HK-2 (cell line): ENCODE measurements around the gene CCAR1.
A peak's percentile ranks its signal among the peaks of the same experiment; 100 is the strongest.
"Not testable (repeated sequence)": the region's sequence is repeated elsewhere in the genome, so short reads cannot be mapped to it uniquely, and the experiment has no call there.

Source experiments
- DNase-seq: peaks from one replicate; pipeline ENCODE4 v3.0.0-alpha.2; 2018; ENCODE audit not compliant: unreplicated experiment

CCAR1 gene

GRCh38 chr10:68826764-68827591 is 105.9 kb downstream of the CCAR1 start, which contains the start of gene STOX1:
Gene STOX1, plus strand, starts transcription at chr10:68827531. Its CDS starts 93 bp downstream, at chr10:68827624.
- peak; percentile 80 for DNase-seq

DNA sequence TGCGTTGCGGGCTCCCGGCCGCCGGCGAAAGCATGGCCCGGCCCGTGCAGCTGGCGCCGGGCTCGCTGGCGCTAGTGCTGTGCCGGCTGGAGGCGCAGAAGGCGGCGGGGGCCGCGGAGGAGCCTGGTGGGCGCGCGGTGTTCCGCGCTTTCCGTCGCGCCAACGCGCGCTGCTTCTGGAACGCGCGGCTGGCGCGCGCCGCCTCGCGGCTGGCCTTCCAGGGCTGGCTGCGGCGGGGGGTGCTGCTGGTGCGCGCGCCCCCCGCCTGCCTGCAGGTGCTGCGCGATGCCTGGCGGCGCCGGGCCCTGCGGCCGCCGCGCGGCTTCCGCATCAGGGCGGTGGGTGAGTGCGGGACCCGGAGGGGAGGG is 106.5 kb downstream of the CCAR1 start:
- not testable (repeated sequence) for DNase-seq

DNA sequence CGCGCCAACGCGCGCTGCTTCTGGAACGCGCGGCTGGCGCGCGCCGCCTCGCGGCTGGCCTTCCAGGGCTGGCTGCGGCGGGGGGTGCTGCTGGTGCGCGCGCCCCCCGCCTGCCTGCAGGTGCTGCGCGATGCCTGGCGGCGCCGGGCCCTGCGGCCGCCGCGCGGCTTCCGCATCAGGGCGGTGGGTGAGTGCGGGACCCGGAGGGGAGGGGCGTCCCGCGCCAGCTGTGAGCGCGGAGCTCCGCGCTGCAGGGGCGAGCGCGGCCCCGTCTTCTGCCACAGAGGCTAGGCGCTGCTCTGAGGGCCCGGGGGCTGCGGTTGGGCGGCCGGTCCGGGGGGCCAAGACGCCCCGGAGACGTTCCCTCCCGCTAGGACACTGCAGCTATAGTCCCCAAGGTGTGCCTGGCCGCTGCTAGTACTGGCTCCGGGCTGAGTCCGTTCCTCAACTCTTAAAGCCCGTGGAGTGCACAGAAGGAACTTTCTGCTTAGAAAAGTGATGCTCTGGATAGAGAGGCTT is 107.1 kb downstream of the CCAR1 start:
- DNase-seq = not testable (repeated sequence)

- DNase-seq = no peak
These were observed 107.8 kb downstream of the CCAR1 start for GRCh38 chr10:68828833-68829232.

GRCh38 chr10:68829521-68829920 is 108.5 kb downstream of the CCAR1 start:
- no peak for DNase-seq

DNA sequence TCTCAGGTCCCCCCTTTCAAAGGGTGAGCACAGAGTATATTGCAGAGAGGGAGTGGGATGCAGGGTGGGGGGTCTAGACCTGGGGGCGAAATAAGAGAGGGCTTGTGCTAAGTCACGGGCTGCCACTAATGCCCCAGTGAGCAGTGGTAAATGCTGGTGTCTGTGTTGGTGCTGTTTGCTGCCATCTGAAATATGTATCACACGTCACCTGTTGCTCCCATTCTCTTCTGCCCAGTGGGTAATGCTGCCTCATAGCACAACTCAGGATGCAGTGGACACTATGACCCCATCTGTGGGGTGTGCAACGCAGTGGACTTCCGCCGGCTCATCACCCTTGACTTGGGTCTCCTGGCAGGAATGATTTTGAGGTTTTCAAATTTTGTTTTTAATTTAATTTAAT is 108.9 kb downstream of the CCAR1 start:
- no peak for DNase-seq

GRCh38 chr10:68831961-68832455 is 111.0 kb downstream of the CCAR1 start:
- no peak for DNase-seq

DNA sequence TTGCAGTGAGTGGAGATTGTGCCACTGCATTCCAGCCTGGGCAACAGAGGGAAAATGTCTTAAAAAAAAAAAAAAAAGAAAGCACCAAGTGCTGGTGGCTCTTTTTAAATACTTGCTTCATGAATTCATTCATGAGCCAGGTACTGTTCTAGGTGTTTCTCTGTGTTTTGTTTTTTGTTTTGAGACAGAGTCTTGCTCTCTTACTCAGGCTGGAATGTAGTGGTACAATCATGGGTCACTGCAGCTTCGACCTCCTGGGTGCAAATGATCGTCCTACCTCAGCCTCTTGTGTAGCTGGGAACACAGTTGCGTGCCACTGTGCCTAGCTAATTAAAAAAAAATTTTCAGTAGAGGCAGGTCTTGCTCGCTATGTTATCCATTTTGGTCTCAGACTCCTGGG is 111.6 kb downstream of the CCAR1 start:
- no peak for DNase-seq

DNA sequence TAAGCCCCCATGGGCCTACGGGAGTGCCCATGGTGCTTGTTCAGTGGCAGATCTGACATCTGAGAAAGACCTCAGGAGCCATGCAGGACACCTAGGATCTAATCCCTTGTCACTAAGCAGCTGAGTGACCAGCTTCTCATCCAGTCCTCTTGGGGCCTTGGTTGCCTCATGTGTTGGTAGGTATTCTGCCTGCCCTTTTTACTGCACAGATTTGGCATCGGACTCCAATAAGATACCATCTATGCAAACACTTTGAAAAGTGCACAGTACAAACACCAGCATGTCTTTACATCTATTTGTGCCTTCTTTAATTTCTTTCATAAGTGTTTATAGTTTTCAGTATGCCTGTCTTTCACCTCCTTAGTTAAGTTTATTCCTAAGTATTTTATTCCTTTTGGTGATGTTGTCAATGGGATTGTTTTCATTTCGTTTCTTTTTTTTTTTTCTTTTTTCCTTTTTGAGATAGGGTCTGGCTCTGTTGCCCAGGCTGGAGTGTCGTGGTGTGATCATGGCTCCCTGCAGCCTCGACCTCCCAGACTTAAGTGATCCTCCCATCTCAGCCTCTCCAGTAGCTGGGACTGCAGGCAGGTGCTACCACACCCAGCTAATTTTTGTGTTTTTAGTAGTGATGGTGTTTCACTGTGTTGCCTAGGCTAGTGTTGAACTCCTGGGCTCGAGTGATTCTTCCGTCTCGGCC is 116.7 kb downstream of the CCAR1 start:
- no peak for DNase-seq

DNA sequence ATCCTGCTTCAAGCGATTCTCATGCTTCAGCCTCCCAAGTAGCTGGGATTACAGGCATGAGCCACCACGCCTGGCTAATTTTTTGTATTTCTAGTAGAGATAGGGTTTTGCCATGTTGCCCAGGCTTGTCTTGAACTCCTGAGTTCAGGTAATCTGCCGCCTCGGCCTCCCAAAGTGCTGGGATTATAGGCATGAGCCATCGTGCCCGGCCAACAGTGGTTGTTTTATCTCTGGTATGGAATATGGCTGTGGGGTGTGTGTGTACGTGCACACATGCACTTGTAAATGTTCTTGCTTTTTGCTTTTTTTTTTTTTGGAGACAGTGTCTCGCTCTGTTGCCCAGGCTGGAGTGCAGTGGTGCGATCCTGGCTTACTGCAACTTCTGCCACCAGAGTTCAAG is 119.6 kb downstream of the CCAR1 start:
- not testable (repeated sequence) for DNase-seq
